Astrocyte of the cerebellum (primary cell): ENCODE data around the gene XXYLT1.
A peak's percentile ranks its signal among the peaks of the same experiment; 100 is the strongest.
"Not testable (repeated sequence)": the region's sequence is repeated elsewhere in the genome, so short reads cannot be mapped to it uniquely, and the experiment has no call there.

Experiments
- DNase-seq: peaks from one replicate; pipeline ENCODE4 v3.0.0-alpha.2; 2011; ENCODE audit warnings: low read depth
- H3K4me3 ChIP-seq: 2 replicates; pipeline ENCODE4 v1.5.1; 2011; ENCODE audit warnings: mild to moderate bottlenecking, low read depth, low read length, moderate library complexity
- in situ Hi-C: cut with HindIII; loops from 2 replicates; pipeline ENCODE4 v1.10.0; 2017; ENCODE audit warnings: low sequenced_read_pairs
- TF ChIP-seq, protein P1 (sequence below): IDR thresholded peaks from 2 replicates; pipeline ENCODE4 v1.5.1; 2012; ENCODE audit warnings: low read length, low read depth, moderate library complexity, mild to moderate bottlenecking; ENCODE audit errors: missing control alignments

The XXYLT1 gene

GRCh38 chr3:195095035-195095703 is 175.8 kb downstream of the XXYLT1 start:
- TF ChIP-seq, protein P1, sequence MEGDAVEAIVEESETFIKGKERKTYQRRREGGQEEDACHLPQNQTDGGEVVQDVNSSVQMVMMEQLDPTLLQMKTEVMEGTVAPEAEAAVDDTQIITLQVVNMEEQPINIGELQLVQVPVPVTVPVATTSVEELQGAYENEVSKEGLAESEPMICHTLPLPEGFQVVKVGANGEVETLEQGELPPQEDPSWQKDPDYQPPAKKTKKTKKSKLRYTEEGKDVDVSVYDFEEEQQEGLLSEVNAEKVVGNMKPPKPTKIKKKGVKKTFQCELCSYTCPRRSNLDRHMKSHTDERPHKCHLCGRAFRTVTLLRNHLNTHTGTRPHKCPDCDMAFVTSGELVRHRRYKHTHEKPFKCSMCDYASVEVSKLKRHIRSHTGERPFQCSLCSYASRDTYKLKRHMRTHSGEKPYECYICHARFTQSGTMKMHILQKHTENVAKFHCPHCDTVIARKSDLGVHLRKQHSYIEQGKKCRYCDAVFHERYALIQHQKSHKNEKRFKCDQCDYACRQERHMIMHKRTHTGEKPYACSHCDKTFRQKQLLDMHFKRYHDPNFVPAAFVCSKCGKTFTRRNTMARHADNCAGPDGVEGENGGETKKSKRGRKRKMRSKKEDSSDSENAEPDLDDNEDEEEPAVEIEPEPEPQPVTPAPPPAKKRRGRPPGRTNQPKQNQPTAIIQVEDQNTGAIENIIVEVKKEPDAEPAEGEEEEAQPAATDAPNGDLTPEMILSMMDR = no peak
- DNase-seq = no peak
- in situ Hi-C loops = no loop called here
- no peak overlapping the region for H3K4me3 ChIP-seq

GRCh38 chr3:195094191-195094921 is 176.6 kb downstream of the XXYLT1 start:
- TF ChIP-seq, protein P1 = no peak
- DNase-seq = no peak
- in situ Hi-C loops = no loop called here
- H3K4me3 ChIP-seq = no peak overlapping the region

DNA sequence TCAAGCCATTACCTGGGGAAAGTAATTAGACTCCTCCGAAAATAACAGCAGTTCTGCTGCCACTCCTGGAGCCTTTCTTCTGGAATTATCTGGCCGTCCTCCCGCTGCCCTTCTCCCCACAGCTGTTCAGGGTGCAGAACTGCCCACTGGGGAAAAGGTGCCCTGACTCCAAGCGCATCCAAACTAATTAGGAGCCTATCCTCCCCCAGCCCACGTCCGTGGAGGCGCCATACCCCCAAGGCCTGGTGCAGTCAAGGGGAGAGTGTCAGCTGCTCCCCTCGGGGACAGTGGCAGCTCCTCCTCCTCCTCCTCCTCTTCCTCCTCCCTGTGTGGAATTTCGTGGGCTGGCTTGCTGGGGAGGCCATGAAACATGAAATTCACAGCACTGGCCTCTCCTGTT is 177.2 kb downstream of the XXYLT1 start:
- H3K4me3 ChIP-seq = no peak overlapping the region
- in situ Hi-C loops = no loop called here
- TF ChIP-seq, protein P1 = no peak
- DNase-seq = no peak

DNA sequence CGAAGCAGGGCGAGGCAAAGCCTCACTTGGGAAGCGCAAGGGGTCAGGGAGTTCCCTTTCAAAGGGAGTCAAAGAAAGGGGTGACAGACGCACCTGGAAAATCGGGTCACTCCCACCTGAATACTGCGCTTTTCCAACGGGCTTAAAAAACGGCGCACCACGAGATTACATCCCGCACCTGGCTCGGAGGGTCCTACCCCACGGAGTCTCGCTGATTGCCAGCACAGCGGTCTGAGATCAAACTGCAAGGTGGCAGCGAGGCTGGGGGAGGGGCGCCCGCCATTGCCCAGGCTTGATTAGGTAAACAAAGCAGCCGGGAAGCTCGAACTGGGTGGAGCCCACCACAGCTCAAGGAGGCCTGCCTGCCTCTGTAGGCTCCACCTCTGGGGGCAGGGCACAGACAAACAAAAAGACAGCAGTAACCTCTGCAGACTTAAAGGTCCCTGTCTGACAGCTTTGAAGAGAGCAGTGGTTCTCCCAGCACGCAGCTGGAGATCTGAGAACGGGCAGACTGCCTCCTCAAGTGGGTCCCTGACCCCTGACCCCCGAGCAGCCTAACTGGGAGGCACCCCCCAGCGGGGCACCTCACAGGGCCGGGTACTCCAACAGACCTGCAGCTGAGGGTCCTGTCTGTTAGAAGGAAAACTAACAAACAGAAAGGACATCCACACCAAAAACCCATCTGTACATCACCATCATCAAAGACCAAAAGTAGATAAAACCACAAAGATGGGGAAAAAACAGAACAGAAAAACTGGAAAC is 182.9 kb downstream of the XXYLT1 start:
- H3K4me3 ChIP-seq = peak overlapping the region; percentile 11
- DNase-seq, in situ Hi-C loops: not testable (repeated sequence)

GRCh38 chr3:195087328-195087727 is 183.6 kb downstream of the XXYLT1 start:
- no peak overlapping the region for H3K4me3 ChIP-seq
- in situ Hi-C loops = no loop called here
- no peak for DNase-seq
- TF ChIP-seq, protein P1 = no peak

GRCh38 chr3:195086885-195087284 is 184.1 kb downstream of the XXYLT1 start:
- DNase-seq = no peak
- H3K4me3 ChIP-seq = no peak overlapping the region
- TF ChIP-seq, protein P1 = no peak
- in situ Hi-C loops = no loop called here

- no peak for DNase-seq
- H3K4me3 ChIP-seq = no peak overlapping the region
- in situ Hi-C loops = no loop called here
- TF ChIP-seq, protein P1 = no peak
These were observed 184.6 kb downstream of the XXYLT1 start for GRCh38 chr3:195086341-195086740.
